Naive thymus-derived CD8-positive, alpha-beta T cell (primary cell): ENCODE results near the gene BPTF. TPM values are rescaled to one million over a fixed set of nuclear protein-coding genes. Genes with fewer than 3 reads are reported as not detected.
A peak's percentile ranks its signal among the peaks of the same experiment; 100 is the strongest.
"Not testable (repeated sequence)": the region's sequence is repeated elsewhere in the genome, so short reads cannot be mapped to it uniquely, and the experiment has no call there.

Experiments
- ATAC-seq, 2 donors: fragments of 150-1000 bp; cut with Tn5 transposase in 1 of 2; sonication (Bioruptor Pico), chemical (Tn5 transposase) in 1 of 2; 1 replicate in 1 of 2; 2 replicates in 1 of 2; pipeline ENCODE4 v1.10.0; 2021; ENCODE audit warnings: mild to moderate bottlenecking in 2 of 2, moderate library complexity in 2 of 2
- POLR2A ChIA-PET: fragments of 350-600 bp; sonication (Branson Sonifier 250); formaldehyde crosslinking; loops from one replicate; lab custom pipeline; 2021; ENCODE audit warnings: antibody characterized with exemption; lab: Charles Lee
- DNase-seq, 10 donors: peaks; one replicate each; pipeline versions ENCODE4 v3.0.0 to v3.0.0-alpha.2; 2020 to 2022
- H3K27ac Mint-ChIP-seq, 10 donors: one replicate each; pipeline ENCODE4 v1.8.0; 2020 to 2022; ENCODE audit warnings: mild to moderate bottlenecking in 10 of 10, mixed read lengths in 10 of 10, moderate library complexity in 4 of 10, inconsistent platforms in 1 of 10
- H3K27me3 Mint-ChIP-seq, 5 donors: one replicate each; pipeline ENCODE4 v1.8.0; 2021 to 2022; ENCODE audit warnings: mixed read lengths in 5 of 5
- H3K36me3 Mint-ChIP-seq, 3 donors: one replicate each; pipeline ENCODE4 v1.8.0; 2020 to 2022; ENCODE audit warnings: mixed read lengths in 3 of 3, mild to moderate bottlenecking in 2 of 3, inconsistent platforms in 1 of 3
- H3K4me1 Mint-ChIP-seq, 4 donors: one replicate each; pipeline ENCODE4 v1.8.0; 2021 to 2022; ENCODE audit warnings: mixed read lengths in 4 of 4
- H3K4me3 Mint-ChIP-seq, 10 donors: one replicate each; pipeline ENCODE4 v1.8.0; 2020 to 2022; ENCODE audit warnings: mild to moderate bottlenecking in 10 of 10, mixed read lengths in 10 of 10, moderate library complexity in 6 of 10, inconsistent platforms in 1 of 10
- H3K9me3 Mint-ChIP-seq, 9 donors: one replicate each; pipeline ENCODE4 v1.8.0; 2020 to 2022; ENCODE audit warnings: mixed read lengths in 9 of 9, mild to moderate bottlenecking in 3 of 9, inconsistent platforms in 1 of 9, moderate library complexity in 1 of 9
- polyA plus RNA-seq, 3 donors: library from polyadenylated mRNA; unstranded; fragments of 300-500 nt; fragmentation: Illumina TruSeq; gene quantifications; one replicate each; pipeline ENCODE4 v1.2.3, GENCODE V29; 2021
- total RNA-seq, 8 experiments: library from RNA in 2 of 8; stranded (reverse) in 2 of 8; gene quantifications; one replicate each; pipeline ENCODE4 v1.2.3 and lab custom pipeline; 2021 to 2026

BPTF gene
- total and polyA plus RNA-seq, 5 experiments from 2014 or later = 9.9 to 194 (median 18.8) TPM

DNA sequence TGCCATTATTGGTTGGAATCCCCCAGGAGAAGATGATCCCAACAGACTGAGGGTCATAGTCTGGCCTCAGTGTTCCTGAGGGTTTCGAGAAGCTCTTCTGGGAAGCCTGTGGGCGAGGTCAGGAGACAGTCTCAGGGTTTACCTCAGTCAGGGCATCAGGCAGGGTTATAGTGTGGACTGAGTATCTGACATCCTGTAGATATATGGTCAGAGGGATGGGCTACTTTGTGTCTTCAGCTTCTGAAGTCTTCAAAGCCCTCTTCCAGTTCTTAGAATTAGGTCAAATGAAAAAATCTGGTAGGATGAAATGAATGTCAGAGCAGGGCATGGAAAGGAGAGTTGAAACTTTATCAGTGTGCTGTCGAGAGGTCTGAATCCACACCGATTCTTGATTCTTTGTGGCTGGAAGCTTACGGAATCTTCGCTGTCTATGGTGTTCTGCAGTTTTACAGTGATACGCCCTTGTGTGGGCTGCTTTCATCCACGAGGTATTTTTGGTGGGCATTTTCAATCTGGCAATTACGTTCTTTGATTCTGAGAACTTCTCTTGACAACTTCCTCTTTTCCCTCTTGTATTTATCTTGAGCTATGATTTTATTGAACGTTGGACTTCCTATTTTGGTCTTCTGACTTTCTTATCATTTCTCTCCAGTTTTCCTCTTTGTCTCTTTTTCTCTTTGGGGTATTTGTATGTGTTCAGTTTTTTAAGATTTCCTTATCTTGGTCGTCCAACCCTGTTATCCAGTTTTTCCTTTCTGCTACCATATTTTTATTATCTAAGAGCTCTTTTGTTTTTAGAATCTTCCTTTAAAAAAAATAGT, 30.4 kb downstream of the BPTF start:
- POLR2A ChIA-PET = interaction anchor here (0.6 to 2.0 kb wide), 4 partner anchors 8 to 52 kb away, joined by 3 to 5 read pairs (median 3); partner anchors contain the start of gene BPTF
- Mint-ChIP-seq H3K4me1 (peaks cover 33 to 88% (median 75%) of the 10 kb centered on the region in 4 donors), H3K4me3 (peak overlapping the region; percentile 52 to 82 (median 78)), H3K9me3 (no peaks in the 10 kb centered on the region), H3K36me3 (peaks cover 8 to 51% (median 8%) of the 10 kb centered on the region in 3 donors), H3K27ac (peak overlapping the region; percentile 50 to 90 (median 77)), H3K27me3 (no peaks in the 10 kb centered on the region)
- DNase-seq (peak in 1 of 10 donors; percentile 11), ATAC-seq (peak; percentile 61 to 63)

DNA sequence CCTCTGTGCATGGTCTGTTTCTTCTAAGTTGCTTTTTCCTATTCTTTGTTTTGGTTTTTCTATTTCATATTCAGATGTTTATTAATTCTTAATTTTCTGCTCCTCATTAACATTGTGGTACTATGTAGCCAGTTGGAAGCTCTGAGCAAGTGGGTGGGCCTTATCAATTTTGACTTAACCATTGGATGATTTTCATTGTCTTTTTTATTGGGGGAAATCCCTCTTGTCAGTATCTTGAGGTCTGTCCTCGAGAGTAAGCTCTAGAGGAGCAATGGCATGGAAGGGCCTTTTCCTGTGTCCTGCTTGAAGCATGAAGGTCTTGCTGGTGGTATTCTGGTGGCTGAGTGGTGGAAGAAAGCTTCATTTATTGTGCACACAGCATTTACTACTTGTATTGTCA, 31.1 kb downstream of the BPTF start:
- POLR2A ChIA-PET = interaction anchor here (2.0 kb wide), 1 partner anchor 32 kb away, joined by 5 read pairs; the partner anchor contains the start of gene BPTF
- peak; percentile 50 to 55 for ATAC-seq
- peak overlapping the region; percentile 23 to 90 (median 72) for H3K27ac Mint-ChIP-seq
- H3K9me3 Mint-ChIP-seq, H3K27me3 Mint-ChIP-seq, DNase-seq: not testable (repeated sequence)
- peaks cover 34 to 88% (median 76%) of the 10 kb centered on the region in 4 donors for H3K4me1 Mint-ChIP-seq
- H3K36me3 Mint-ChIP-seq = peaks cover 8 to 53% (median 8%) of the 10 kb centered on the region in 3 donors
- H3K4me3 Mint-ChIP-seq = peak overlapping the region; percentile 52 to 82 (median 78)

GRCh38 chr17:67862614-67863217, 37.4 kb downstream of the BPTF start:
- POLR2A ChIA-PET = no interaction called here
- Mint-ChIP-seq H3K9me3 (no peaks in the 10 kb centered on the region), H3K4me1 (peaks cover 33 to 79% (median 72%) of the 10 kb centered on the region in 4 donors), H3K27me3 (no peaks in the 10 kb centered on the region), H3K27ac (peak overlapping the region in 4 of 10 donors; percentile 44 to 74 (median 61)), H3K4me3 (peak overlapping the region in 1 of 10 donors; percentile 22), H3K36me3 (peaks cover 0 to 38% (median 8%) of the 10 kb centered on the region in 3 donors)
- DNase-seq (no peak), ATAC-seq (no peak)

- Mint-ChIP-seq H3K4me3 (peak overlapping the region in 6 of 10 donors; percentile 6 to 38 (median 24)), H3K36me3 (peaks cover 0 to 39% (median 8%) of the 10 kb centered on the region in 3 donors), H3K27me3 (no peaks in the 10 kb centered on the region), H3K9me3 (no peaks in the 10 kb centered on the region), H3K4me1 (peaks cover 32 to 74% (median 68%) of the 10 kb centered on the region in 4 donors), H3K27ac (peak overlapping the region in 8 of 10 donors; percentile 4 to 74 (median 55))
- POLR2A ChIA-PET = no interaction called here
- DNase-seq = no peak
- no peak for ATAC-seq
These were observed 38.4 kb downstream of the BPTF start for GRCh38 chr17:67863624-67864247.

GRCh38 chr17:67865438-67865837, 40.1 kb downstream of the BPTF start:
- H3K9me3 Mint-ChIP-seq = no peaks in the 10 kb centered on the region
- peaks cover 0 to 45% (median 11%) of the 10 kb centered on the region in 3 donors for H3K36me3 Mint-ChIP-seq
- POLR2A ChIA-PET = no interaction called here
- peaks cover 32 to 64% (median 61%) of the 10 kb centered on the region in 4 donors for H3K4me1 Mint-ChIP-seq
- ATAC-seq (no peak), DNase-seq (no peak)
- no peak overlapping the region for H3K4me3 Mint-ChIP-seq
- peak overlapping the region in 4 of 10 donors; percentile 4 to 38 (median 18) for H3K27ac Mint-ChIP-seq
- no peaks in the 10 kb centered on the region for H3K27me3 Mint-ChIP-seq

DNA sequence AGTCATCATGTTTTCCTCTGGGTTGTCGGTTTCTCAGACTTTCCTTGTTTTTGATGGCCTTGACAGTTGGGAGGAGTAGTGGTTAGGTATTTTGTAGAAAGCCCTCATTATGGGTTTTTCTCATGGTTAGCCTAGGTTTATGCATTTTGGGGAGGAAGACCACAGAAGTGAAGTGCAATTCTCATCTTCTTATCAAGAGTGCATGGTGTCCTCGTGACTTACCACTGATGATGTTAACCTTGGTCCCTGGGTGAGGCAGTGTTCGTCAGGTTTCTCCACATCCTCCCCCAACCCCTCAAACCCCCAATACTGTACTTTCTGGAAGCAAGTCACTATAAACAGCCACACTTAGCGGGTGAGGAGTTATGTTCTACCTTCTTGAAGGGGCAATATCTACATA, 42.3 kb downstream of the BPTF start:
- Mint-ChIP-seq H3K4me3 (peak overlapping the region in 4 of 10 donors; percentile 13 to 63 (median 47)), H3K27ac (peak overlapping the region in 8 of 10 donors; percentile 17 to 80 (median 72)), H3K4me1 (peaks cover 23 to 45% (median 43%) of the 10 kb centered on the region in 4 donors), H3K9me3 (no peaks in the 10 kb centered on the region), H3K27me3 (no peaks in the 10 kb centered on the region), H3K36me3 (peaks cover 0 to 39% (median 11%) of the 10 kb centered on the region in 3 donors)
- POLR2A ChIA-PET = no interaction called here
- DNase-seq (peak in 4 of 10 donors; percentile 13 to 51 (median 28)), ATAC-seq (peak; percentile 44 to 85)

- no peaks in the 10 kb centered on the region for H3K9me3 Mint-ChIP-seq
- no peak for ATAC-seq
- peaks cover 19 to 39% (median 38%) of the 10 kb centered on the region in 4 donors for H3K4me1 Mint-ChIP-seq
- H3K27ac Mint-ChIP-seq = peak overlapping the region in 3 of 10 donors; percentile 48 to 78 (median 75)
- peaks cover 0 to 38% (median 8%) of the 10 kb centered on the region in 3 donors for H3K36me3 Mint-ChIP-seq
- POLR2A ChIA-PET = no interaction called here
- H3K27me3 Mint-ChIP-seq = no peaks in the 10 kb centered on the region
- no peak for DNase-seq
- H3K4me3 Mint-ChIP-seq = peak overlapping the region in 1 of 10 donors; percentile 16
These were observed 42.9 kb downstream of the BPTF start for GRCh38 chr17:67868176-67868575.

DNA sequence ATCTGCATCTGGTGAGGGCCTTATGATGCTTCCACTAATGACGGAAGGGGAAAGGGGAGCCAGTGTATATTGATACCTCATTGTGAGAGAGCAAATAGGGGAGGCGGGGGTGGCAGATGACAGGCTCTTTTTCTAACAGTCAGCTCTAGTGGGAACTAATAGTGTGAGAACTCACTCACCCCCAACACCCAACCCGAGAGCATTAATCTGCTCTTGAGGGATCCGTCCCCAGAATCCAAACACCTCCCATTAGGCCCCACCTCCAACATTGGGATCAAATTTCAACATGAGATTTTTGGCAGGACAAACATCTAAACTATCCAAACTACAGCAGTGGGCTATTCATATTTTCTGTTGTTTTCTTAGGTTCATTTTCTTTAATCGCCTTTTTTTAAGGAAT, 54.4 kb downstream of the BPTF start:
- H3K9me3 Mint-ChIP-seq = no peaks in the 10 kb centered on the region
- no peaks in the 10 kb centered on the region for H3K27me3 Mint-ChIP-seq
- POLR2A ChIA-PET = no interaction called here
- H3K4me1 Mint-ChIP-seq = peaks cover 3 to 7% (median 7%) of the 10 kb centered on the region in 4 donors
- no peak for DNase-seq
- ATAC-seq = no peak
- H3K27ac Mint-ChIP-seq = peak overlapping the region in 4 of 10 donors; percentile 18 to 68 (median 45)
- peaks cover 5 to 77% (median 14%) of the 10 kb centered on the region in 3 donors for H3K36me3 Mint-ChIP-seq
- no peak overlapping the region for H3K4me3 Mint-ChIP-seq

DNA sequence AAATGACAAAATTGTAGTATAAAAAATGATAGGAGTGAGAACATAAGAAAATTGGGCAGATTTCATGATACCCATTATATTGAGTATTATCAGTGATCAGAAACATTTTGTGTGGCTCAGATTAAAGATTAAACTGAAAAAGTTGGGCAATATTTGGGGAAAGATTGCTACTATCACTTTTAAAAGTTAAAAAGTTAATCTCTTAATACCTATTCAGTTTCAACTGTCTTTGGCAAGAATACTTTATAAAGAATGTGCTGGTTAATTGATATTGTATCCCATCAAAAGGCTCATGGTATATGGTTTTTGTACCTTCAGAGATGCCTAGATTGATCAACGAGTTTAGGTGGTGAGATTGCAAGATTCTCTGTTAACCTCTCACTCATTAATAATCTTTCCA, 55.8 kb downstream of the BPTF start:
- peak overlapping the region in 1 of 10 donors; percentile 24 for H3K27ac Mint-ChIP-seq
- H3K27me3 Mint-ChIP-seq = no peaks in the 10 kb centered on the region
- H3K9me3 Mint-ChIP-seq = no peaks in the 10 kb centered on the region
- no peak for ATAC-seq
- no peak for DNase-seq
- H3K4me3 Mint-ChIP-seq = no peak overlapping the region
- POLR2A ChIA-PET = no interaction called here
- H3K4me1 Mint-ChIP-seq = peaks cover 6 to 8% (median 7%) of the 10 kb centered on the region in 4 donors
- H3K36me3 Mint-ChIP-seq = peaks cover 5 to 78% (median 12%) of the 10 kb centered on the region in 3 donors

DNA sequence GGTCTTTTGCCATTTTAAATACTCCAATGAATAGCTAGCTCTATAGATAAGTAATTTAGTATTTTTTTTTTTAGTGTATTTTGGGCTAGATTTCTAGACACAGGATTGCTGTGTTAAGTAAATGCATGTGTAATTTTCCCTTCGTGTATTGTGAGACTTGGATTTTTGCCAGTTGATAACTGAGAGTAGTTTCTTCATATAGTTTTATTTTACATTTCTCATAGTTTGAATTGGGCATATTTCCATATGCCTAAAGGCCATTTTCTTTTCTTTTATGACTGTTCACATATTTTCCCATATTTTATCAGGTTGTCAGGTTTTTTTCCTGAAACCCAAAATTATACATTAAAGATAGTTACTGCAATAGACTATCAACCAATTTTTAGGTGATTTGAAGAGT, 59.4 kb downstream of the BPTF start:
- Mint-ChIP-seq H3K4me3 (no peak overlapping the region), H3K27me3 (no peaks in the 10 kb centered on the region), H3K4me1 (peaks cover 0 to 8% (median 4%) of the 10 kb centered on the region in 4 donors), H3K36me3 (peaks cover 0 to 79% (median 17%) of the 10 kb centered on the region in 3 donors), H3K27ac (peak overlapping the region in 5 of 10 donors; percentile 13 to 81 (median 43)), H3K9me3 (no peaks in the 10 kb centered on the region)
- POLR2A ChIA-PET = no interaction called here
- DNase-seq (no peak), ATAC-seq (no peak)

DNA sequence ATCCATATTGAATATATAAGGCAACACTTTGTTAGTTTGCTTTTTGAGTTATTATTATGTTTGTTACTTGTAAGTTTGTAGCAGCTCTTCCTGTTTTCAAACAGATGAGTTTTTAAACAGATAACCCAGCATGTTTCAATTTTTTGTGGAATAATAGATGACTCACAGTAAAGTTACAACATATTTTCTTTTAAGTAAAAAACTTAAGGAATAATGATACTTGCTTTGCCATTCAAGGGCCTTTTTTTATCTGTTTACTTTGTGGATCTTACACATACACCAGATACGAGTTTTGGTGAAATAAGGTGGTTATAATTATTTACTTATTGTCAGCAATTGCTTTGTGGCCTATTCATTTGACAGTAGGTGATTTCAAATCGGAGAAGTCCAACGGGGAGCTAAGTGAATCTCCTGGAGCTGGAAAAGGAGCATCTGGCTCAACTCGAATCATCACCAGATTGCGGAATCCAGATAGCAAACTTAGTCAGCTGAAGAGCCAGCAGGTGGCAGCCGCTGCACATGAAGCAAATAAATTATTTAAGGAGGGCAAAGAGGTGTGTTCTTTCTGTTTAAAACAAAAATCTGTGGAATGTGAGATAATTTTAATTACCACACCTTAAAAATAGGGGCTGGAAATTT, 66.3 kb downstream of the BPTF start:
- no peaks in the 10 kb centered on the region for H3K27me3 Mint-ChIP-seq
- H3K9me3 Mint-ChIP-seq = no peaks in the 10 kb centered on the region
- H3K4me3 Mint-ChIP-seq = no peak overlapping the region
- POLR2A ChIA-PET = no interaction called here
- DNase-seq (no peak), ATAC-seq (no peak)
- peak overlapping the region in 1 of 10 donors; percentile 29 for H3K27ac Mint-ChIP-seq
- peaks cover 0 to 7% (median 3%) of the 10 kb centered on the region in 4 donors for H3K4me1 Mint-ChIP-seq
- peaks cover 0 to 83% (median 20%) of the 10 kb centered on the region in 3 donors for H3K36me3 Mint-ChIP-seq
